ENCODE data around the gene HARS1. TPM values are rescaled to one million over a fixed set of nuclear protein-coding genes. Genes with fewer than 3 reads are reported as not detected.
A peak's percentile ranks its signal among the peaks of the same experiment; 100 is the strongest.

Gene HARS1
- total and polyA plus RNA-seq, 10 of the 15 experiments (the other 5 are each of a cell fraction or from before 2014, with no cell fraction given): 12.0 to 93.8 (median 76.9) TPM

- TF ChIP-seq RFX5 (IDR thresholded peaks at IDR 0.05; ENCODE audit: low read depth, low read length): no peak; the same call in 1 of the 2 replicates
- TF ChIP-seq ZZZ3 (IDR thresholded peaks at IDR 0.05; ENCODE audit: control insufficient read depth, insufficient read length, low read depth): no peak
- TF ChIP-seq IKZF1 (conservative IDR thresholded peaks at IDR 0.05): peak; percentile 64
- peak; percentile 71 for TF ChIP-seq ATF7 (IDR thresholded peaks at IDR 0.05; ENCODE audit: low read depth)
- no peak for TF ChIP-seq STAT3 (IDR thresholded peaks at IDR 0.05; ENCODE audit: low read depth, low read length)
- no peak for TF ChIP-seq HSF1 (IDR thresholded peaks at IDR 0.05; ENCODE audit: low read depth, low read length)
- no peak for TF ChIP-seq NR2C2 (IDR thresholded peaks at IDR 0.05; ENCODE audit: borderline replicate concordance, control insufficient read depth, insufficient read length, low read depth)
- peak; percentile 94 for TF ChIP-seq CREB1 (IDR thresholded peaks at IDR 0.05; ENCODE audit: low read depth)
- peak; percentile 86; the same call in 1 of the 2 replicates for TF ChIP-seq TARDBP (IDR thresholded peaks at IDR 0.05; ENCODE audit: borderline replicate concordance)
- TF ChIP-seq MTA3 (IDR thresholded peaks at IDR 0.05; ENCODE audit: borderline replicate concordance, low read length): no peak
- peak; percentile 99 for TF ChIP-seq ZNF24 (IDR thresholded peaks at IDR 0.05)
- TF ChIP-seq BHLHE40 (IDR thresholded peaks at IDR 0.05; ENCODE audit: borderline replicate concordance in 1 of 2, low read depth in 2 of 2, low read length in 1 of 2): peak in 1 of 2 experiments; percentile 4; a peak in 1 of 4 replicates
- peak; percentile 3; the same call in 1 of the 2 replicates for TF ChIP-seq ZBTB11 (CRISPR knock-in tag; IDR thresholded peaks at IDR 0.05)
- TF ChIP-seq EP300 (IDR thresholded peaks at IDR 0.05; ENCODE audit: borderline replicate concordance in 1 of 2, control insufficient read depth in 1 of 2, low read depth in 2 of 2, low read length in 2 of 2): peak in 1 of 2 experiments; percentile 53; a peak in 1 of 4 replicates
- peak; percentile 63; the same call in 1 of the 2 replicates for TF ChIP-seq ZBTB40 (IDR thresholded peaks at IDR 0.05; ENCODE audit: borderline replicate concordance)
- peak; percentile 35; the same call in 1 of the 3 replicates for TF ChIP-seq POU2F2 (IDR thresholded peaks at IDR 0.05; ENCODE audit: borderline replicate concordance, low read depth, low read length)
- no peak for TF ChIP-seq ZNF217 (IDR thresholded peaks at IDR 0.05)
- TF ChIP-seq RCOR1 (conservative IDR thresholded peaks at IDR 0.05; ENCODE audit: low read depth, low read length): 0 out of 2 replicates have a peak, but pooled peaks have one; percentile 45
- peak; percentile 38; the same call in 1 of the 2 replicates for TF ChIP-seq PKNOX1 (IDR thresholded peaks at IDR 0.05)
These were observed 34.8 kb upstream of the HARS1 start (continued) for GRCh38 chr5:140725799-140726471.

Measured in GM12878 (cell line).